OCI-LY7 (cell line): ENCODE data around the gene GLI3. TPM values are rescaled to one million over a fixed set of nuclear protein-coding genes. Genes with fewer than 3 reads are reported as not detected.

ENCODE experiments used
- BruUV-seq: library from RNA; stranded (reverse); fragments of 400-500 nt; replicated peaks from 2 replicates; lab custom pipeline; 2021; lab: Mats Ljungman, UMichigan
- CTCF ChIA-PET: fragments of 300-600 bp; sonication (Branson Sonifier 250); formaldehyde crosslinking; loops from one replicate; lab custom pipeline; 2022; ENCODE audit warnings: antibody characterized with exemption; ENCODE audit not compliant: unreplicated experiment; lab: Charles Lee
- POLR2A ChIA-PET: fragments of 300-600 bp; sonication (Branson Sonifier 250); formaldehyde crosslinking; loops from one replicate; lab custom pipeline; 2022; ENCODE audit warnings: antibody characterized with exemption; lab: Charles Lee
- DNase-seq: peaks from one replicate; pipeline ENCODE4 v3.0.0-alpha.2; 2015; ENCODE audit warnings: low spot score
- H2AFZ ChIP-seq: fragments of 200-600 bp; sonication (generic), shearing (Covaris generic); 2 replicates; pipeline ENCODE4 v1.6.1; 2014; ENCODE audit warnings: mild to moderate bottlenecking, antibody characterized with exemption, low read length, moderate library complexity
- H3K27ac ChIP-seq: fragments of 200-600 bp; sonication (generic); 2 replicates; pipeline ENCODE4 v1.5.1; 2014; ENCODE audit warnings: mixed run types, low read depth, mild to moderate bottlenecking, moderate library complexity, low read length, inconsistent platforms; ENCODE audit not compliant: poor library complexity, severe bottlenecking
- H3K36me3 ChIP-seq: fragments of 200-600 bp; sonication (generic); 2 replicates; pipeline ENCODE4 v1.6.1; 2014; ENCODE audit warnings: mild to moderate bottlenecking, antibody characterized with exemption, low read length, moderate library complexity, mixed read lengths; ENCODE audit not compliant: insufficient read depth
- H3K4me1 ChIP-seq: fragments of 200-600 bp; sonication (generic); 2 replicates; pipeline ENCODE4 v1.5.1; 2014; ENCODE audit warnings: mild to moderate bottlenecking, low read length; ENCODE audit not compliant: insufficient read depth, poor library complexity, severe bottlenecking
- H3K4me2 ChIP-seq: fragments of 200-600 bp; sonication (generic); 2 replicates; pipeline ENCODE4 v1.6.1; 2014; ENCODE audit warnings: mild to moderate bottlenecking, low read length
- H3K4me3 ChIP-seq: fragments of 200-600 bp; sonication (generic); 2 replicates; pipeline ENCODE4 v1.5.1; 2014; ENCODE audit warnings: mild to moderate bottlenecking, low read depth, low read length; ENCODE audit not compliant: poor library complexity, severe bottlenecking
- H3K79me2 ChIP-seq: fragments of 200-600 bp; sonication (generic); 2 replicates; pipeline ENCODE4 v1.6.1; 2016; ENCODE audit warnings: low read depth, mild to moderate bottlenecking, low read length, moderate library complexity, mixed read lengths; ENCODE audit not compliant: insufficient read depth
- H3K9me2 ChIP-seq: fragments of 200-600 bp; sonication (generic); 2 replicates; pipeline ENCODE4 v1.6.1; 2016; ENCODE audit warnings: mild to moderate bottlenecking, low read length, mixed read lengths; ENCODE audit not compliant: insufficient read depth
- H3K9me3 ChIP-seq: fragments of 200-600 bp; sonication (generic); 2 replicates; pipeline ENCODE4 v1.6.1; 2014; ENCODE audit warnings: mild to moderate bottlenecking, mixed run types, low read length, mixed read lengths
- H4K20me1 ChIP-seq: fragments of 200-600 bp; sonication (generic); 2 replicates; pipeline ENCODE4 v1.6.1; 2014; ENCODE audit warnings: mild to moderate bottlenecking, antibody characterized with exemption, low read length, moderate library complexity, mixed read lengths; ENCODE audit not compliant: insufficient read depth
- CTCF ChIP-seq: fragments of 200-600 bp; sonication (generic); conservative IDR thresholded peaks from 2 replicates; pipeline ENCODE4 v1.5.1; 2014; ENCODE audit warnings: mild to moderate bottlenecking, antibody characterized with exemption, low read length, moderate library complexity, mixed read lengths
- EZH2phosphoT487 ChIP-seq: fragments of 200-600 bp; sonication (generic); IDR thresholded peaks from 2 replicates; pipeline ENCODE4 v1.6.1; 2018; ENCODE audit warnings: low read depth, borderline replicate concordance, mild to moderate bottlenecking, mixed run types, antibody characterized with exemption, low read length, moderate library complexity, mixed read lengths
- intact Hi-C: fragments of 100-400 bp; cut with micrococcal nuclease; formaldehyde crosslinking; loops from one replicate; pipeline ENCODE4 v1.10.0; 2022; ENCODE audit not compliant: unreplicated experiment
- total RNA-seq, 2 experiments: library from RNA; depleted of rRNA in 1 of 2; stranded (reverse); fragments of >200 nt in 1 of 2; shearing (Covaris generic) in 1 of 2; gene quantifications; 2 replicates each; pipeline ENCODE4 v1.2.3, GENCODE V29; 2014 to 2022

GLI3 gene
- total RNA-seq, 2 experiments from 2014 or later = not detected

DNA sequence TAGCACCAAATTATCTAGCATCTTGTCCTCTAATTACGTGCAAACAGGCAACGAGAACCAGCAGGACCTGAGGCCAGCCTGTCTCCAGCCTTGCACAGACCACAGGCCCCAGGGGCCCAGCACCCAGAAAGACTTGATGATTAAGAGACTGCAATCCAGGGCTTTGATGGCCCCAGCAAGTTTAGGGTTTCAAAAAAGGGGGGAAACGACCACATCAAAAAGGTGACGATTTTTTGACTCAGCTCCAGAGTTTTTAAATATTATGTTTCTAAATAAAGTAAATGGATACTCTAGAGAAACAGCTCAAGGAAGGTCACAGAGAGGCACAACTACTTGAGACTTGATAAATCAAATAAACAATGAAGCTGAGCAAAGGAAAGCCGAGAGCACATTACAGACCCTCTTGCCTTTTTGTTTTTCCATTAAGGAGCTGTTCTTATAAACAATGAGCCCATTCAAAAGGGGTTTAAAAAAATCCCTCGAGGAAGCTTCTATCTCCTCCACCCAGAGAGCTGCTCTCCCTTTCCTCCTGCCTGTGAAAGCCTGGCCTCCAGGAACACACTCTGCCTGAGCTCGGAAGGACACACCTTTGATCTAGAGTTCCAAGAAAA is 44.1 kb downstream of the GLI3 start:
- no peaks in the 10 kb centered on the region for H4K20me1 ChIP-seq
- H3K36me3 ChIP-seq = no peaks in the 10 kb centered on the region
- H3K4me1 ChIP-seq = no peaks in the 10 kb centered on the region
- BruUV-seq = no TSS peak
- POLR2A ChIA-PET = no interaction called here
- CTCF ChIA-PET = interaction anchor here (0.7 kb wide), 1 partner anchor 252 kb away, joined by 3 read pairs; no protein-coding TSS in a partner anchor
- no peak for DNase-seq
- no peak overlapping the region for H3K4me3 ChIP-seq
- H3K9me2 ChIP-seq = no peaks in the 10 kb centered on the region
- H3K27ac ChIP-seq = no peak overlapping the region
- no peaks in the 10 kb centered on the region for H3K79me2 ChIP-seq
- H3K9me3 ChIP-seq = no peaks in the 10 kb centered on the region
- H3K4me2 ChIP-seq = no peak overlapping the region
- intact Hi-C loops = no loop called here
- TF ChIP-seq CTCF = no peak
- no peak for TF ChIP-seq EZH2phosphoT487
- no peak overlapping the region for H2AFZ ChIP-seq

GRCh38 chr7:42192066-42192465 is 44.9 kb downstream of the GLI3 start:
- Histone ChIP-seq H3K36me3 (no peaks in the 10 kb centered on the region), H3K4me1 (no peaks in the 10 kb centered on the region), H2AFZ (no peak overlapping the region), H3K4me2 (no peak overlapping the region), H3K79me2 (no peaks in the 10 kb centered on the region), H3K27ac (no peak overlapping the region), H4K20me1 (no peaks in the 10 kb centered on the region), H3K4me3 (no peak overlapping the region), H3K9me2 (no peaks in the 10 kb centered on the region), H3K9me3 (no peaks in the 10 kb centered on the region)
- intact Hi-C loops = no loop called here
- TF ChIP-seq EZH2phosphoT487 (no peak), CTCF (no peak)
- CTCF ChIA-PET = no interaction called here
- no TSS peak for BruUV-seq
- no peak for DNase-seq
- POLR2A ChIA-PET = no interaction called here

DNA sequence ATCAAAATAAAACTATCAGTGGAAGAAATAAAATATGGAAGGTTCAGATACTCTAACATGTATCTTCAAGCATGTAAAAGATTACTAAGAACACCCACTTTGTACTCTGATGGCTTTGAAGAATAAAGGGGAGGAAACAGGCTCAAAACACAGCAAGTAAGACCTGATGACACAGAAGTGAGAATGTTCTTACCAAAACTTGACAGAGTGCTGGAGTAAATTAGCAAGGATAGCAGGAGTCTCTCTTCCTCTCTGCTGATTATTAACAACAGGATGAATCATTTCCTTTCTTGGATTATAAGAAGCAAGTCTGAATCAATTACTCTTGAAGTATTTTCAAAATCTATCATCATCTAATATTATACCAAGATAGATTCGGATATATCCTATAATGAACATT is 47.5 kb downstream of the GLI3 start:
- intact Hi-C loops = no loop called here
- Histone ChIP-seq H3K4me3 (no peak overlapping the region), H3K27ac (no peak overlapping the region), H3K36me3 (no peaks in the 10 kb centered on the region), H4K20me1 (no peaks in the 10 kb centered on the region), H3K4me2 (no peak overlapping the region), H2AFZ (no peak overlapping the region), H3K9me2 (no peaks in the 10 kb centered on the region), H3K9me3 (no peaks in the 10 kb centered on the region), H3K79me2 (no peaks in the 10 kb centered on the region), H3K4me1 (no peaks in the 10 kb centered on the region)
- DNase-seq = no peak
- POLR2A ChIA-PET = no interaction called here
- CTCF ChIA-PET = no interaction called here
- TF ChIP-seq EZH2phosphoT487 (no peak), CTCF (no peak)
- BruUV-seq = no TSS peak
